Natural killer cell (primary cell): ENCODE results near the gene MOSMO. TPM values are rescaled to one million over a fixed set of nuclear protein-coding genes. Genes with fewer than 3 reads are reported as not detected.

ENCODE experiments used
- ATAC-seq, 3 donors: fragments of 150-1000 bp in 2 of 3; fragments of 200-7000 bp in 1 of 3; cut with Tn5 transposase; 1 replicate in 1 of 3; 2 replicates in 2 of 3; pipeline ENCODE4 v1.10.0; 2021; ENCODE audit warnings: mild to moderate bottlenecking in 2 of 3, moderate library complexity in 2 of 3
- DNase-seq, 2 donors: peaks; one replicate each; pipeline versions ENCODE4 v3.0.0 to v3.0.0-alpha.2; 2013 to 2021; ENCODE audit warnings: mixed read lengths in 1 of 2
- H3K27ac ChIP-seq: one replicate; pipeline ENCODE4 v1.5.1; 2013; ENCODE audit warnings: mild to moderate bottlenecking, low read length
- H3K27me3 ChIP-seq: one replicate; pipeline ENCODE4 v1.6.1; 2013; ENCODE audit warnings: low read length; ENCODE audit not compliant: control insufficient read depth, insufficient read depth
- H3K36me3 ChIP-seq: one replicate; pipeline ENCODE4 v1.6.1; 2013; ENCODE audit warnings: low read length; ENCODE audit not compliant: control insufficient read depth, insufficient read depth
- H3K4me1 ChIP-seq: one replicate; pipeline ENCODE4 v1.6.1; 2013; ENCODE audit warnings: low read length; ENCODE audit not compliant: control insufficient read depth, insufficient read depth
- H3K4me3 ChIP-seq: one replicate; pipeline ENCODE4 v1.5.1; 2013; ENCODE audit warnings: low read length
- H3K9me3 ChIP-seq: one replicate; pipeline ENCODE4 v1.6.1; 2013; ENCODE audit warnings: low read length; ENCODE audit not compliant: control insufficient read depth, insufficient read depth
- H3K27ac Mint-ChIP-seq, 2 donors: one replicate each; pipeline ENCODE4 v1.8.0; 2022; ENCODE audit warnings: mild to moderate bottlenecking in 2 of 2, mixed read lengths in 2 of 2, moderate library complexity in 1 of 2
- H3K27me3 Mint-ChIP-seq, 2 donors: one replicate each; pipeline ENCODE4 v1.8.0; 2022; ENCODE audit warnings: low read depth in 2 of 2, mixed read lengths in 2 of 2
- H3K36me3 Mint-ChIP-seq: one replicate; pipeline ENCODE4 v1.8.0; 2022; ENCODE audit warnings: mixed read lengths
- H3K4me1 Mint-ChIP-seq, 2 donors: one replicate each; pipeline ENCODE4 v1.8.0; 2022; ENCODE audit warnings: mixed read lengths in 2 of 2
- H3K4me3 Mint-ChIP-seq: one replicate; pipeline ENCODE4 v1.8.0; 2022; ENCODE audit warnings: mild to moderate bottlenecking, moderate library complexity, mixed read lengths
- H3K9me3 Mint-ChIP-seq, 2 donors: one replicate each; pipeline ENCODE4 v1.8.0; 2022; ENCODE audit warnings: mixed read lengths in 2 of 2
- whole genome bisulfite sequencing: methylation state at CpG from one replicate; pipeline ENCODE4 v1.1.7; 2013; ENCODE audit warnings: missing lambda C conversion rate; ENCODE audit not compliant: insufficient coverage; 5-methylcytosine and 5-hydroxymethylcytosine counted together
- intact Hi-C: fragments of 100-400 bp; cut with micrococcal nuclease; formaldehyde crosslinking; loops from one replicate; pipeline ENCODE4 v1.14.2; 2022
- total RNA-seq, 4 donors: library from RNA; stranded (reverse); fragments of 120-200 nt in 1 of 4; gene quantifications; one replicate each; pipeline versions ENCODE4 v1.2.3 to v1.2.4, GENCODE V29; 2013 to 2022
- TF ChIP-seq, protein P1 (sequence below): fragments of 200-600 bp; IDR thresholded peaks from one replicate; pipeline ENCODE4 v1.8.0; 2022; ENCODE audit warnings: antibody characterized with exemption

The MOSMO gene
- total RNA-seq, 3 donors from 2014 or later (not counting 1 experiment from before 2014, with no cell fraction given), result 8.6 to 10.3 (median 9.3) TPM

GRCh38 chr16:21964353-21964752 is 43.6 kb upstream of the MOSMO start:
- DNase-seq (no peak), ATAC-seq (no peak)
- peaks cover 93% of the 10 kb centered on the region for H3K36me3 ChIP-seq
- no peak overlapping the region for H3K27ac Mint-ChIP-seq
- H3K4me3 ChIP-seq, result no peak overlapping the region
- no peaks in the 10 kb centered on the region for H3K4me1 ChIP-seq
- H3K9me3 Mint-ChIP-seq, result no peaks in the 10 kb centered on the region
- 96% methylated on average over 6 of the region's 6 CpGs for WGBS
- intact Hi-C loops, result no loop called here
- TF ChIP-seq, protein P1, sequence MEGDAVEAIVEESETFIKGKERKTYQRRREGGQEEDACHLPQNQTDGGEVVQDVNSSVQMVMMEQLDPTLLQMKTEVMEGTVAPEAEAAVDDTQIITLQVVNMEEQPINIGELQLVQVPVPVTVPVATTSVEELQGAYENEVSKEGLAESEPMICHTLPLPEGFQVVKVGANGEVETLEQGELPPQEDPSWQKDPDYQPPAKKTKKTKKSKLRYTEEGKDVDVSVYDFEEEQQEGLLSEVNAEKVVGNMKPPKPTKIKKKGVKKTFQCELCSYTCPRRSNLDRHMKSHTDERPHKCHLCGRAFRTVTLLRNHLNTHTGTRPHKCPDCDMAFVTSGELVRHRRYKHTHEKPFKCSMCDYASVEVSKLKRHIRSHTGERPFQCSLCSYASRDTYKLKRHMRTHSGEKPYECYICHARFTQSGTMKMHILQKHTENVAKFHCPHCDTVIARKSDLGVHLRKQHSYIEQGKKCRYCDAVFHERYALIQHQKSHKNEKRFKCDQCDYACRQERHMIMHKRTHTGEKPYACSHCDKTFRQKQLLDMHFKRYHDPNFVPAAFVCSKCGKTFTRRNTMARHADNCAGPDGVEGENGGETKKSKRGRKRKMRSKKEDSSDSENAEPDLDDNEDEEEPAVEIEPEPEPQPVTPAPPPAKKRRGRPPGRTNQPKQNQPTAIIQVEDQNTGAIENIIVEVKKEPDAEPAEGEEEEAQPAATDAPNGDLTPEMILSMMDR, result no peak
- no peaks in the 10 kb centered on the region for H3K27me3 ChIP-seq
- H3K4me3 Mint-ChIP-seq, result no peak overlapping the region
- no peaks in the 10 kb centered on the region for H3K27me3 Mint-ChIP-seq
- no peak overlapping the region for H3K27ac ChIP-seq
- no peaks in the 10 kb centered on the region for H3K4me1 Mint-ChIP-seq
- no peaks in the 10 kb centered on the region for H3K9me3 ChIP-seq
- peaks cover 27% of the 10 kb centered on the region for H3K36me3 Mint-ChIP-seq

DNA sequence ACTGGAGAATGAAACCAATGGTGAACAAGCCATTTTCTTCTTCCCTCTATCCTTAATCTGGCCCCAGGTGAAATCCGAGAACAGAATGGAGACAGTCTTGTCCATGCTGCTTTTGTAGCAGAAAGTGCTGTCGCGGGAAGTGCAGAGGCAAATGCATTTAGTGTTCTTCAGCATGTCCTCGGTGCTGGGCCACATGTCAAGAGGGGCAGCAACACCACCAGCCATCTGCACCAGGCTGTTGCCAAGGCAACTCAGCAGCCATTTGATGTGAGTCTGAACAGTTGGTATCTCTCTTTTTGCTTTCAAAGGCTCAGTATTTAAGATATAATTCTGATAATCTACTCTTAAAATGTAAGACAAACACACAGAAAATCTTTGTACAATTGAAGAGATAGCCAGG is 36.1 kb upstream of the MOSMO start:
- Histone ChIP-seq H3K27me3 (no peaks in the 10 kb centered on the region), H3K27ac (no peak overlapping the region), H3K9me3 (no peaks in the 10 kb centered on the region), H3K4me3 (no peak overlapping the region), H3K4me1 (no peaks in the 10 kb centered on the region), H3K36me3 (peaks cover 93% of the 10 kb centered on the region)
- H3K4me3 Mint-ChIP-seq, result no peak overlapping the region
- no peaks in the 10 kb centered on the region for H3K27me3 Mint-ChIP-seq
- H3K4me1 Mint-ChIP-seq, result peaks cover 0 to 3% of the 10 kb centered on the region in 2 donors
- DNase-seq (no peak), ATAC-seq (no peak)
- 98% methylated on average over 4 of the region's 4 CpGs for WGBS
- intact Hi-C loops, result no loop called here
- TF ChIP-seq, protein P1, result no peak
- H3K9me3 Mint-ChIP-seq, result no peaks in the 10 kb centered on the region
- no peak overlapping the region for H3K27ac Mint-ChIP-seq
- H3K36me3 Mint-ChIP-seq, result peaks cover 15% of the 10 kb centered on the region

DNA sequence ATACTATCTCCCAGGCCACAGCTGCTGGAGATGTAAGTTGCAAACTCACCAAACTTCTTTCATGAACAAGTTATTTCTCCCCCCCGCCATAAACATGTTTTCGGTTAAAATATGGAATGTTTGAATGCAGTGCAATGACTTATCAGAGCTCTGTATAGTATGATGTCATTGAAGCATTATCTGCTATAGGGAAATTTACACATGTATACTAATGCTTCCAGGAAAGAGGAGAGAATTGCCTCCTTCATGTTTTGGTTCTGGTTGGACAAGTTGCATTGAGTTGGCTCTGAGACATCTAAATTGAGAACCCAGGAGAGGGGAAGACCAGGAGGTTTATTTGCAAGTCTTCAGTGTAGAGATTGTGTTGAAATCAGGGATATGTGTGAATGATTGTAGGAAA is 34.0 kb upstream of the MOSMO start:
- TF ChIP-seq, protein P1, result no peak
- ATAC-seq (no peak), DNase-seq (no peak)
- Mint-ChIP-seq H3K27me3 (no peaks in the 10 kb centered on the region), H3K9me3 (no peaks in the 10 kb centered on the region), H3K27ac (no peak overlapping the region), H3K4me3 (no peak overlapping the region), H3K36me3 (peaks cover 19% of the 10 kb centered on the region), H3K4me1 (peaks cover 0 to 3% of the 10 kb centered on the region in 2 donors)
- H3K4me3 ChIP-seq, result no peak overlapping the region
- no CpG with 5 or more reads among the region's 2 CpGs for WGBS
- no peak overlapping the region for H3K27ac ChIP-seq
- H3K36me3 ChIP-seq, result peaks cover 94% of the 10 kb centered on the region
- intact Hi-C loops, result no loop called here
- no peaks in the 10 kb centered on the region for H3K27me3 ChIP-seq
- H3K4me1 ChIP-seq, result no peaks in the 10 kb centered on the region
- no peaks in the 10 kb centered on the region for H3K9me3 ChIP-seq

DNA sequence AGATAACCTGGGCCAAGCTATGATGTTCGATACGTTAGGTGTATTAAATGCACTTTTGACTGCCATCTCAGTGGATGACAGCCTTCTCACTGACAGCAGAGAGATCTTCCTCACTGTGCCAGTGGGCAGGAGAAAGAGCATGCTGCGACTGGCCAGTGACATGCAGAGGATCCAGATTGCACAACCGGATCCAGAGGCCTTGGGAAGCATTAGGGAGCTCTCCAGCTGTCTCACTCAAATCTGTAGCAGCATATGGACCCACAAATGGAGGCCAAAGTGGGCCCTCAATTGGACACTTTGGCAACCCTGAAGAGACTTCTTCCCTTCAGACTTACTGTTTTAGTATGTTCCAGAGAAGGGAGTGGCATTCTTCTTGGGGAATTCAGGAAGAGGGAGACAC is 27.9 kb upstream of the MOSMO start:
- no peaks in the 10 kb centered on the region for H3K4me1 ChIP-seq
- H3K4me3 ChIP-seq, result no peak overlapping the region
- H3K9me3 ChIP-seq, result no peaks in the 10 kb centered on the region
- no peak overlapping the region for H3K27ac Mint-ChIP-seq
- no peak overlapping the region for H3K4me3 Mint-ChIP-seq
- TF ChIP-seq, protein P1, result no peak
- no peaks in the 10 kb centered on the region for H3K27me3 ChIP-seq
- no peaks in the 10 kb centered on the region for H3K9me3 Mint-ChIP-seq
- H3K4me1 Mint-ChIP-seq, result no peaks in the 10 kb centered on the region
- 99% methylated on average over 4 of the region's 4 CpGs for WGBS
- H3K36me3 Mint-ChIP-seq, result peaks cover 33% of the 10 kb centered on the region
- H3K27me3 Mint-ChIP-seq, result no peaks in the 10 kb centered on the region
- ATAC-seq, result no peak
- peaks cover 90% of the 10 kb centered on the region for H3K36me3 ChIP-seq
- intact Hi-C loops, result no loop called here
- DNase-seq, result no peak
- no peak overlapping the region for H3K27ac ChIP-seq
